ENCODE measurements around the gene RIPK4. TPM values are rescaled to one million over a fixed set of nuclear protein-coding genes. Genes with fewer than 3 reads are reported as not detected.

RIPK4 gene
- polyA plus RNA-seq, 3 donors: 1.9 to 9.2 TPM; not detected in 1

DNA sequence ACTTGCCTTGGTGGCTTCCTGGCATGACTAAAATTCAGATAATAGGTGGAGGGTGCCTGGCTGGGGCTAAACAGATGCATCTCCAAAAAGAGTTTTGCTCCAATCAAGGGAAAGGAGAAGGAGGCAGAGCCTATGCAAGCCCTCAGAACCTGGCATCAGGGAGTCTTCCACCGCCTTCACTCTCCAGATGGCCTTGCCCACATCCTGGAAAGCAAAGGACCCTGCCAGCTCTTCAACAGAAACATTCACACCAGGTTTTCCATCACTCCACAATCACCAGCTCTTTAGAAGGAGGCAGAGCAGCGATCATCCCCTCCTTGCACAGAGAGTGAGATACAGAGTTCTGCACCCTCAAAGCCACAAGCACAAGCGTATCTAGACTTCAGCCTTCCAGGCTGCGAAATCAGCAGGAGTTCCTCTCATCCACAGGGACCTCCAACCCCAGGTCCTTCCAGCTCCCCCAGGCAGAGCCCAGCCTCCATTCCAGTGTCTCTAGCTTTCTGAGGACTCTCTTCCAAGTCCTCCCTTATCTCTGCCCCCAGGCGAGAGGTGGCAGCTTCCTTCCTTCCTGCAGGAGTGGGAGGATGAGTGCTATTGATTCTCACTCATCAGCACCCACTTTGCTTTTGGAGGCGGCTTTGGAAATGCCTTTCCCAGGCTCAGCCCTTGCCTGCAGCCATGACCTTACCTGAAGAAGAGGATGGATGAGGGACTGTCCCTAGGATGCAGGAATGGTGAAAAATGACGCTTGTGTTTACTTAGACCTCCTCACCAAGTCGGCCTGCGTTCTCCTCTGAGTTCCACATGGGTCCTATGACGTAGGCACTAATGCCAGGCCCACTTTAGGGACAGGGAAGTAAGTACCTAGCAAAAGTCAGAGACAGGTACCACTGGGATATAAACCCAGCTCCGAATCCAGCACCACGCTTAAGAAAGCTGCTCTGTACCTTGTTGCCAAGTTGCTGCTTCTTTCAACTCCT, 75.4 kb downstream of the RIPK4 start:
- no peak overlapping the region for H3K27ac ChIP-seq (ENCODE audit: low read depth, low read length)
- WGBS, 3 donors: 57 to 77% (median 59%) methylated on average over 12 of the region's 12 CpGs

Other genes starting within 250 kb of the RIPK4 start
- 1 to 10 TPM; 1.4 to 3.0 (median 2.2) TPM for gene PRDM15, start 112.3 kb upstream of the RIPK4 start, polyA plus RNA-seq
- gene C2CD2, start 187.0 kb upstream of the RIPK4 start, polyA plus RNA-seq: 10 to 100 TPM in 2 of 3 donors, 1 to 10 TPM in 1; 9.1 to 52.1 (median 14.8) TPM
- gene ZBTB21, start 243.3 kb upstream of the RIPK4 start, polyA plus RNA-seq: 10 to 100 TPM in 1 of 3 donors, 1 to 10 TPM in 2; 1.9 to 11.0 (median 8.4) TPM

Measured in adipose tissue (tissue), 3 donors.